Hepatocyte (in vitro differentiated cells): ENCODE data around the gene NCF2. TPM values are rescaled to one million over a fixed set of nuclear protein-coding genes. Genes with fewer than 3 reads are reported as not detected.

Experiments used
- DNase-seq: peaks from one replicate; pipeline ENCODE4 v3.0.0-alpha.2; 2016; ENCODE audit warnings: low spot score
- H2AFZ ChIP-seq: fragments of 200-600 bp; sonication (generic); 2 replicates; pipeline ENCODE4 v1.6.0; 2016; ENCODE audit warnings: antibody characterized with exemption, mild to moderate bottlenecking
- H3K27ac ChIP-seq: fragments of 200-600 bp; sonication (generic); 2 replicates; pipeline ENCODE4 v1.5.1; 2016; ENCODE audit warnings: mild to moderate bottlenecking
- H3K27me3 ChIP-seq: fragments of 200-600 bp; sonication (generic); 2 replicates; pipeline ENCODE4 v1.6.1; 2016
- H3K36me3 ChIP-seq: fragments of 200-600 bp; sonication (generic); replicated peaks from 2 replicates; pipeline ENCODE4 v1.5.1; 2016; ENCODE audit warnings: low read depth; ENCODE audit not compliant: insufficient read depth
- H3K4me1 ChIP-seq: fragments of 200-600 bp; sonication (generic); 2 replicates; pipeline ENCODE4 v1.5.1; 2016; ENCODE audit warnings: mild to moderate bottlenecking, moderate library complexity; ENCODE audit not compliant: insufficient read depth
- H3K4me2 ChIP-seq: fragments of 200-600 bp; sonication (generic); 2 replicates; pipeline ENCODE4 v1.6.0; 2016
- H3K4me3 ChIP-seq: fragments of 200-600 bp; sonication (generic); 2 replicates; pipeline ENCODE4 v1.5.1; 2016; ENCODE audit warnings: mild to moderate bottlenecking
- H3K79me2 ChIP-seq: fragments of 200-600 bp; sonication (generic); 2 replicates; pipeline ENCODE4 v1.6.0; 2017; ENCODE audit warnings: mild to moderate bottlenecking
- H3K9me2 ChIP-seq: fragments of 200-600 bp; sonication (generic); replicated peaks from 2 replicates; pipeline ENCODE4 v1.6.0; 2017; ENCODE audit warnings: mild to moderate bottlenecking; ENCODE audit not compliant: insufficient read depth
- H3K9me3 ChIP-seq: fragments of 200-600 bp; sonication (generic); 2 replicates; pipeline ENCODE4 v1.5.1; 2016; ENCODE audit warnings: low read depth, mild to moderate bottlenecking
- H4K20me1 ChIP-seq: fragments of 200-600 bp; sonication (generic); 2 replicates; pipeline ENCODE4 v1.6.0; 2016; ENCODE audit warnings: mild to moderate bottlenecking; ENCODE audit not compliant: insufficient read depth, poor library complexity, severe bottlenecking
- EZH2 ChIP-seq: fragments of 200-600 bp; sonication (generic); IDR thresholded peaks from 2 replicates; pipeline ENCODE4 v1.6.1; 2016; ENCODE audit warnings: antibody characterized with exemption, mild to moderate bottlenecking, borderline replicate concordance
- EZH2phosphoT487 ChIP-seq: fragments of 200-600 bp; sonication (generic); IDR thresholded peaks from one replicate; pipeline ENCODE4 v1.6.1; 2018; ENCODE audit warnings: antibody characterized with exemption, mild to moderate bottlenecking, low read depth, moderate library complexity; ENCODE audit not compliant: unreplicated experiment, severe bottlenecking
- WGBS: methylation state at CpG from one replicate; pipeline ENCODE4 v1.1.6; 2016; ENCODE audit warnings: low lambda C conversion rate; ENCODE audit errors: missing lambda C conversion rate; 5-methylcytosine and 5-hydroxymethylcytosine counted together
- polyA plus RNA-seq: library from polyadenylated mRNA; unstranded; fragments of >200 nt; fragmentation: Nextera tagmentation; extraction: Ambion mirVana; gene quantifications from 2 replicates; pipeline ENCODE4 v1.2.1, GENCODE V29; 2016
- total RNA-seq: library from RNA; depleted of rRNA; stranded (reverse); fragments of >200 nt; gene quantifications from 2 replicates; pipeline ENCODE4 v1.2.3, GENCODE V29; 2014
- TF ChIP-seq, protein P1 (sequence below): fragments of 200-600 bp; sonication (generic); IDR thresholded peaks from 2 replicates; pipeline ENCODE4 v1.5.1; 2016; ENCODE audit warnings: antibody characterized with exemption, mild to moderate bottlenecking; ENCODE audit not compliant: poor library complexity

The NCF2 gene
- total and polyA plus RNA-seq, 2 experiments from 2014 or later: 3.1 to 13.7 TPM

DNA sequence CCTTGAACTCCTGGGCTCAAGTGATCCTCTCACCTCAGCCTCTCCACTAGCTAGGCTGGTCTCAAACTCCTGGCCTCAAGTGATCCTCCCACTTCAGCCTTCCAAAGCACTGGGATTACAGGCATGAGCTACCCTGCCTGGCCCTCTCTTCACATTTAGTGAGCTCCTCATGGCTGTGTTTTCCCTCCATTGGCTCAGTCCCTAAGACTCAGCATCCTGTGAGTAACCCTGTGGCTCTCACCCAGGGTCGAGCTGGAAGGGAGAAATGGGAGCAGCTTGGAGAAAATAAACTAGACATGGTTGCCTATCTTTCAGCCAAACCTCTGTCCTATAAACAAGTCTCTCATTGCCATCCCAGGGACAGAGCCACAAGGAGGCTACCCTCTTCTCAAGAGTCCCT, 17.5 kb downstream of the NCF2 start:
- Histone ChIP-seq H3K4me2 (no peak overlapping the region), H4K20me1 (no peaks in the 10 kb centered on the region), H3K4me3 (no peak overlapping the region), H2AFZ (no peak overlapping the region), H3K4me1 (no peaks in the 10 kb centered on the region), H3K79me2 (no peaks in the 10 kb centered on the region), H3K27ac (no peak overlapping the region), H3K27me3 (no peaks in the 10 kb centered on the region), H3K36me3 (no peaks in the 10 kb centered on the region), H3K9me3 (no peaks in the 10 kb centered on the region), H3K9me2 (no peaks in the 10 kb centered on the region)
- no peak for DNase-seq
- 85% methylated on average over 1 of the region's 1 CpG for WGBS
- no peak for TF ChIP-seq EZH2
- TF ChIP-seq, protein P1, sequence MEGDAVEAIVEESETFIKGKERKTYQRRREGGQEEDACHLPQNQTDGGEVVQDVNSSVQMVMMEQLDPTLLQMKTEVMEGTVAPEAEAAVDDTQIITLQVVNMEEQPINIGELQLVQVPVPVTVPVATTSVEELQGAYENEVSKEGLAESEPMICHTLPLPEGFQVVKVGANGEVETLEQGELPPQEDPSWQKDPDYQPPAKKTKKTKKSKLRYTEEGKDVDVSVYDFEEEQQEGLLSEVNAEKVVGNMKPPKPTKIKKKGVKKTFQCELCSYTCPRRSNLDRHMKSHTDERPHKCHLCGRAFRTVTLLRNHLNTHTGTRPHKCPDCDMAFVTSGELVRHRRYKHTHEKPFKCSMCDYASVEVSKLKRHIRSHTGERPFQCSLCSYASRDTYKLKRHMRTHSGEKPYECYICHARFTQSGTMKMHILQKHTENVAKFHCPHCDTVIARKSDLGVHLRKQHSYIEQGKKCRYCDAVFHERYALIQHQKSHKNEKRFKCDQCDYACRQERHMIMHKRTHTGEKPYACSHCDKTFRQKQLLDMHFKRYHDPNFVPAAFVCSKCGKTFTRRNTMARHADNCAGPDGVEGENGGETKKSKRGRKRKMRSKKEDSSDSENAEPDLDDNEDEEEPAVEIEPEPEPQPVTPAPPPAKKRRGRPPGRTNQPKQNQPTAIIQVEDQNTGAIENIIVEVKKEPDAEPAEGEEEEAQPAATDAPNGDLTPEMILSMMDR: no peak
- no peak for TF ChIP-seq EZH2phosphoT487

DNA sequence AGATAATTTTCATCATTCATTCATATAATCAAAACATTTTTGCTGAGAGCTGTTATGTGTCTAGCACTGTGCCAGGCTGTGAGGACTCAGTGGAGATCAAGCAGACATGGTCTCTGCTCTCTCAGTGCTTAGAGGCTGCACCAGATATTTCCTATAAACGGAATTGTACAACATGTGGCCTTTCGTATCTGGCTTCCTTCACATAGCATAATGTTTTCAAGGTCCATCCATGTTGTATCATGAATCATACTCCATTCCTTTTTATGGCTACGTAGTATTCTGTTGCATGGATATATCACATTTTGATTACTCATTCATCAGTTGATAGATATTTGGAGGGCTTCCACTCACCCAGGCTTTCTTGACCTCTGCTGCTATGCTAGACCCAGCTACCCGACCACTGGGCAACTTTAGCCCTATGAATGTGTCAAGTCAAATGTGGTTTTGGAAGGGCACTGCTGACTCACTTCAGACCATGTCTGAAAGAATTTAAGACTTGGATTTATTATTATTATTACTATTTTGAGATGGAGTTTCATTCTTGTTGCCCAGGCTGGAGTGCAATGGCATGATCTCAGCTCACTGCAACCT, 18.5 kb downstream of the NCF2 start:
- H2AFZ ChIP-seq: no peak overlapping the region
- no peaks in the 10 kb centered on the region for H3K4me1 ChIP-seq
- no peaks in the 10 kb centered on the region for H3K27me3 ChIP-seq
- H3K9me3 ChIP-seq: no peaks in the 10 kb centered on the region
- H3K36me3 ChIP-seq: no peaks in the 10 kb centered on the region
- no peak overlapping the region for H3K4me3 ChIP-seq
- no peaks in the 10 kb centered on the region for H3K9me2 ChIP-seq
- 93% methylated on average over 4 of the region's 4 CpGs for WGBS
- H3K27ac ChIP-seq: no peak overlapping the region
- no peak for DNase-seq
- no peaks in the 10 kb centered on the region for H3K79me2 ChIP-seq
- no peaks in the 10 kb centered on the region for H4K20me1 ChIP-seq
- H3K4me2 ChIP-seq: no peak overlapping the region
- TF ChIP-seq, protein P1: no peak
- TF ChIP-seq EZH2: no peak
- no peak for TF ChIP-seq EZH2phosphoT487

DNA sequence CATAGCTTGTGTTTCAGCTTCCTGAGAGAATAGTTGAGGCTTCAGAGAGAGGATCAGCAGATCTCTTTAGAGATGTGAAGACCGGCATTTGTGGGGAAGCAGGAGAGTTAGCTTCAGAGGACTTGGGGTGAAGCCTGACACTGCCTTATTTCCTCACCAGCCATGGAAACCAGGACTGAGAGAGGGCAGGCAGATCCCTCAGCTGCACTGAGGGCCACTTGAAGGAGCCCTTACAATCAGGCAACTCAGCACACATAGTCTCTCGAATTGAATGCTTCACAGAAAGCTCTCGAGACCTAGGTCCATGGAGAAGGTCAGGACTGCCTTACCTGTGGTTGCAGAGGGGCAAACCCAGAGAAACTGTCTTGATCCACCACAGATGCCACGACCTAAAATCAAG, 19.8 kb downstream of the NCF2 start:
- Histone ChIP-seq H3K4me3 (no peak overlapping the region), H2AFZ (no peak overlapping the region), H4K20me1 (no peaks in the 10 kb centered on the region), H3K79me2 (no peaks in the 10 kb centered on the region), H3K36me3 (no peaks in the 10 kb centered on the region), H3K4me2 (no peak overlapping the region), H3K9me3 (no peaks in the 10 kb centered on the region), H3K27me3 (no peaks in the 10 kb centered on the region), H3K4me1 (no peaks in the 10 kb centered on the region), H3K9me2 (no peaks in the 10 kb centered on the region), H3K27ac (no peak overlapping the region)
- WGBS: 90% methylated on average over 4 of the region's 4 CpGs
- TF ChIP-seq EZH2phosphoT487 (no peak), EZH2 (no peak)
- TF ChIP-seq, protein P1: no peak
- DNase-seq: no peak
